GM23338 (cell line): Measurements from ENCODE around the gene LPP. TPM values are rescaled to one million over a fixed set of nuclear protein-coding genes. Genes with fewer than 3 reads are reported as not detected.

Experiments used
- ATAC-seq: fragments of 200-7000 bp; cut with Tn5 transposase; 3 replicates; pipeline ENCODE4 v1.9.1; 2020
- DNase-seq: peaks from one replicate; pipeline ENCODE4 v3.0.0-alpha.2; 2015; ENCODE audit warnings: low spot score
- H2AFZ ChIP-seq: fragments of 200-600 bp; sonication (generic); 2 replicates; pipeline ENCODE4 v1.8.0; 2016; ENCODE audit warnings: antibody characterized with exemption, mild to moderate bottlenecking, moderate library complexity
- H3F3A ChIP-seq: fragments of 200-600 bp; sonication (generic); replicated peaks from 2 replicates; pipeline ENCODE4 v1.8.0; 2017; ENCODE audit warnings: antibody characterized with exemption, mixed run types, low read depth
- H3K27ac ChIP-seq: fragments of 200-600 bp; sonication (generic); 2 replicates; pipeline ENCODE4 v1.6.1; 2016; ENCODE audit warnings: low read depth
- H3K27me3 ChIP-seq: fragments of 200-600 bp; sonication (generic); 2 replicates; pipeline ENCODE4 v1.8.0; 2016; ENCODE audit warnings: mild to moderate bottlenecking, mixed run types, moderate library complexity; ENCODE audit not compliant: insufficient read depth
- H3K36me3 ChIP-seq: fragments of 200-600 bp; sonication (generic); 2 replicates; pipeline ENCODE4 v1.8.0; 2016; ENCODE audit warnings: mild to moderate bottlenecking; ENCODE audit not compliant: insufficient read depth
- H3K4me1 ChIP-seq: fragments of 200-600 bp; sonication (generic); 2 replicates; pipeline ENCODE4 v1.8.0; 2016; ENCODE audit warnings: mild to moderate bottlenecking, moderate library complexity; ENCODE audit not compliant: insufficient read depth
- H3K4me2 ChIP-seq: fragments of 200-600 bp; sonication (generic); 2 replicates; pipeline ENCODE4 v1.7.1; 2017; ENCODE audit warnings: mixed run types
- H3K4me3 ChIP-seq: fragments of 200-600 bp; sonication (generic); 2 replicates; pipeline ENCODE4 v1.6.1; 2016; ENCODE audit warnings: mixed run types
- H3K79me2 ChIP-seq: fragments of 200-600 bp; sonication (generic); replicated peaks from 2 replicates; pipeline ENCODE4 v1.8.0; 2017; ENCODE audit warnings: mild to moderate bottlenecking; ENCODE audit not compliant: insufficient read depth
- H3K9me2 ChIP-seq: fragments of 200-600 bp; sonication (generic); 2 replicates; pipeline ENCODE4 v1.8.0; 2017; ENCODE audit not compliant: insufficient read depth
- H4K20me1 ChIP-seq: fragments of 200-600 bp; sonication (generic); replicated peaks from 2 replicates; pipeline ENCODE4 v1.8.0; 2017; ENCODE audit warnings: mild to moderate bottlenecking; ENCODE audit not compliant: insufficient read depth
- H3K27ac Mint-ChIP-seq: 2 replicates; pipeline ENCODE4 v1.8.0; 2020; ENCODE audit warnings: inconsistent platforms, mild to moderate bottlenecking, moderate library complexity, mixed read lengths
- H3K27me3 Mint-ChIP-seq: 3 replicates; pipeline ENCODE4 v1.8.0; 2022; ENCODE audit warnings: low read depth, mild to moderate bottlenecking, moderate library complexity, mixed read lengths, inconsistent platforms; ENCODE audit not compliant: insufficient read depth, poor library complexity
- H3K36me3 Mint-ChIP-seq: 3 replicates; pipeline ENCODE4 v1.8.0; 2021; ENCODE audit warnings: low read depth, mild to moderate bottlenecking, inconsistent platforms, moderate library complexity, mixed read lengths
- H3K4me1 Mint-ChIP-seq: 3 replicates; pipeline ENCODE4 v1.8.0; 2020; ENCODE audit warnings: mild to moderate bottlenecking, inconsistent platforms, mixed read lengths
- H3K4me3 Mint-ChIP-seq: 3 replicates; pipeline ENCODE4 v1.8.0; 2021; ENCODE audit warnings: moderate library complexity, mild to moderate bottlenecking, inconsistent platforms, mixed read lengths
- H3K9me3 Mint-ChIP-seq: 3 replicates; pipeline ENCODE4 v1.8.0; 2020; ENCODE audit warnings: moderate library complexity, mild to moderate bottlenecking, inconsistent platforms, mixed read lengths
- CREB1 ChIP-seq: fragments of 250-450 bp; sonication (Bioruptor Pico); IDR thresholded peaks from 2 replicates; pipeline ENCODE4 v1.5.0; 2020; ENCODE audit warnings: low read depth, mild to moderate bottlenecking, moderate library complexity
- EZH2 ChIP-seq: fragments of 200-600 bp; sonication (generic); IDR thresholded peaks from one replicate; pipeline ENCODE4 v1.8.0; 2017; ENCODE audit warnings: antibody characterized with exemption, mild to moderate bottlenecking, low read depth; ENCODE audit not compliant: unreplicated experiment
- EZH2phosphoT487 ChIP-seq: fragments of 200-600 bp; sonication (generic); IDR thresholded peaks from one replicate; pipeline ENCODE4 v1.8.1; 2018; ENCODE audit warnings: antibody characterized with exemption; ENCODE audit not compliant: unreplicated experiment
- JUNB ChIP-seq: IDR thresholded peaks from one replicate; pipeline ENCODE4 v1.6.1; 2016; ENCODE audit warnings: antibody characterized with exemption; ENCODE audit not compliant: unreplicated experiment
- NANOG ChIP-seq: IDR thresholded peaks from 2 replicates; pipeline ENCODE4 v1.6.1; 2016; ENCODE audit warnings: antibody characterized with exemption, borderline replicate concordance
- POLR2AphosphoS5 ChIP-seq: IDR thresholded peaks from 2 replicates; pipeline ENCODE4 v1.6.1; 2016; ENCODE audit warnings: antibody characterized with exemption, low read depth
- REST ChIP-seq: IDR thresholded peaks from one replicate; pipeline ENCODE4 v1.6.1; 2018; ENCODE audit warnings: antibody characterized with exemption; ENCODE audit not compliant: unreplicated experiment
- STAT1 ChIP-seq: IDR thresholded peaks from one replicate; pipeline ENCODE4 v1.6.1; 2016; ENCODE audit warnings: antibody characterized with exemption; ENCODE audit not compliant: unreplicated experiment
- ZNF114 ChIP-seq: fragments of 250-450 bp; sonication (Bioruptor Pico); IDR thresholded peaks from 2 replicates; pipeline ENCODE4 v1.5.0; 2020; ENCODE audit warnings: mild to moderate bottlenecking, moderate library complexity
- ZNF331 ChIP-seq: fragments of 250-450 bp; sonication (Bioruptor Pico); IDR thresholded peaks from 2 replicates; pipeline ENCODE4 v1.5.0; 2020; ENCODE audit warnings: low read depth, mild to moderate bottlenecking, moderate library complexity
- ZNF462 ChIP-seq: fragments of 250-450 bp; sonication (Bioruptor Pico); IDR thresholded peaks from 2 replicates; pipeline ENCODE4 v1.5.0; 2020; ENCODE audit warnings: mild to moderate bottlenecking, moderate library complexity
- polyA plus RNA-seq: library from polyadenylated mRNA; unstranded; fragments of >200 nt; fragmentation: Nextera tagmentation; extraction: Ambion mirVana; gene quantifications from 2 replicates; pipeline ENCODE4 v1.2.1, GENCODE V29; 2016
- total RNA-seq: library from RNA; depleted of rRNA; stranded (reverse); fragments of >200 nt; shearing (Covaris generic); gene quantifications from 2 replicates; pipeline ENCODE4 v1.2.3, GENCODE V29; 2014
- TF ChIP-seq, protein P1 (sequence below), 2 experiments: fragments of 200-600 bp in 1 of 2; sonication (generic) in 1 of 2; conservative IDR thresholded peaks; 2 replicates each; pipeline versions ENCODE4 v1.5.1 to v1.6.1; 2016 to 2017; ENCODE audit warnings: antibody characterized with exemption in 2 of 2, low read depth in 2 of 2, mild to moderate bottlenecking in 2 of 2, moderate library complexity in 1 of 2
- TF ChIP-seq, protein P2 (sequence below): IDR thresholded peaks from 2 replicates; pipeline ENCODE4 v1.6.1; 2016; ENCODE audit warnings: antibody characterized with exemption

LPP gene
- total and polyA plus RNA-seq, 2 experiments from 2014 or later, result 23.0 to 35.2 TPM

DNA sequence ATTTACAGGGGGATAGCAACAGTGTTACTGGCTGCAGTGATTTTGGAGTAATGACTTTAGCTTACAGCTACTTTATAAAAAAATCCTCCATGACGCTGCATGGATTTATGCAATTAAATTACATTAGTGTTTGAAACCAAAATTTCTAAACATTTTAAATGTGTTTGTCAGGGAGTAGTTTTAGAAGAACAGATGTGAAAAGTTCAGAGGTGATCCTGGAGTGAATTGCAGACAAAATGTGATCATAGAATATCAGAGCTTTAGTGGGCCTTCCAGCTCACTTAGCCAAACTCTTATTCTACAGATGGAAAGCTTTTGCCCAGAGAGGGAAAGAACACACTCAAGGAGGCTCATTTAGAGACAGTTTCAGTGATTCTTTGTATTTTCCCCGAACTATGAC, 376.3 kb downstream of the LPP start:
- TF ChIP-seq CREB1 (CRISPR knock-in tag) (no peak), EZH2 (no peak), POLR2AphosphoS5 (no peak), JUNB (no peak), ZNF331 (CRISPR knock-in tag) (no peak), ZNF114 (CRISPR knock-in tag) (no peak), STAT1 (no peak), REST (no peak), NANOG (no peak), EZH2phosphoT487 (no peak), ZNF462 (CRISPR knock-in tag) (no peak)
- TF ChIP-seq, protein P1, sequence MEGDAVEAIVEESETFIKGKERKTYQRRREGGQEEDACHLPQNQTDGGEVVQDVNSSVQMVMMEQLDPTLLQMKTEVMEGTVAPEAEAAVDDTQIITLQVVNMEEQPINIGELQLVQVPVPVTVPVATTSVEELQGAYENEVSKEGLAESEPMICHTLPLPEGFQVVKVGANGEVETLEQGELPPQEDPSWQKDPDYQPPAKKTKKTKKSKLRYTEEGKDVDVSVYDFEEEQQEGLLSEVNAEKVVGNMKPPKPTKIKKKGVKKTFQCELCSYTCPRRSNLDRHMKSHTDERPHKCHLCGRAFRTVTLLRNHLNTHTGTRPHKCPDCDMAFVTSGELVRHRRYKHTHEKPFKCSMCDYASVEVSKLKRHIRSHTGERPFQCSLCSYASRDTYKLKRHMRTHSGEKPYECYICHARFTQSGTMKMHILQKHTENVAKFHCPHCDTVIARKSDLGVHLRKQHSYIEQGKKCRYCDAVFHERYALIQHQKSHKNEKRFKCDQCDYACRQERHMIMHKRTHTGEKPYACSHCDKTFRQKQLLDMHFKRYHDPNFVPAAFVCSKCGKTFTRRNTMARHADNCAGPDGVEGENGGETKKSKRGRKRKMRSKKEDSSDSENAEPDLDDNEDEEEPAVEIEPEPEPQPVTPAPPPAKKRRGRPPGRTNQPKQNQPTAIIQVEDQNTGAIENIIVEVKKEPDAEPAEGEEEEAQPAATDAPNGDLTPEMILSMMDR (conservative IDR thresholded peaks at IDR 0.05; ENCODE audit: low read depth in 2 of 2), result no peak
- TF ChIP-seq, protein P2, sequence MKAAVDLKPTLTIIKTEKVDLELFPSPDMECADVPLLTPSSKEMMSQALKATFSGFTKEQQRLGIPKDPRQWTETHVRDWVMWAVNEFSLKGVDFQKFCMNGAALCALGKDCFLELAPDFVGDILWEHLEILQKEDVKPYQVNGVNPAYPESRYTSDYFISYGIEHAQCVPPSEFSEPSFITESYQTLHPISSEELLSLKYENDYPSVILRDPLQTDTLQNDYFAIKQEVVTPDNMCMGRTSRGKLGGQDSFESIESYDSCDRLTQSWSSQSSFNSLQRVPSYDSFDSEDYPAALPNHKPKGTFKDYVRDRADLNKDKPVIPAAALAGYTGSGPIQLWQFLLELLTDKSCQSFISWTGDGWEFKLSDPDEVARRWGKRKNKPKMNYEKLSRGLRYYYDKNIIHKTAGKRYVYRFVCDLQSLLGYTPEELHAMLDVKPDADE, result no peak
- no peaks in the 10 kb centered on the region for H3K9me3 Mint-ChIP-seq
- no peaks in the 10 kb centered on the region for H3K79me2 ChIP-seq
- no peak overlapping the region for H3K27ac Mint-ChIP-seq
- H3K9me2 ChIP-seq, result no peaks in the 10 kb centered on the region
- no peaks in the 10 kb centered on the region for H3K36me3 Mint-ChIP-seq
- DNase-seq (no peak), ATAC-seq (no peak)
- no peaks in the 10 kb centered on the region for H4K20me1 ChIP-seq
- H2AFZ ChIP-seq, result no peak overlapping the region
- H3K27me3 ChIP-seq, result no peaks in the 10 kb centered on the region
- peaks cover 7% of the 10 kb centered on the region; the same call in 1 of the 2 replicates for H3K4me1 ChIP-seq
- H3K36me3 ChIP-seq, result no peaks in the 10 kb centered on the region
- H3K4me1 Mint-ChIP-seq, result peaks cover 10% of the 10 kb centered on the region; the same call in 2 of the 3 replicates
- no peak overlapping the region for H3K4me3 Mint-ChIP-seq
- H3K4me2 ChIP-seq, result no peak overlapping the region
- H3F3A ChIP-seq, result no peaks in the 10 kb centered on the region
- no peak overlapping the region for H3K27ac ChIP-seq
- H3K4me3 ChIP-seq, result no peak overlapping the region
- H3K27me3 Mint-ChIP-seq, result no peaks in the 10 kb centered on the region
